Fibroblast of pulmonary artery (primary cell): ENCODE results near the gene LRRC23.

Source experiments
- DNase-seq: peaks from one replicate; pipeline ENCODE4 v3.0.0-alpha.2; 2010; ENCODE audit warnings: low read depth
- H3K4me3 ChIP-seq: replicated peaks from 2 replicates; pipeline ENCODE4 v1.5.1; 2011; ENCODE audit warnings: low read depth, mild to moderate bottlenecking, control low read depth, low read length, moderate library complexity
- CTCF ChIP-seq: IDR thresholded peaks from 2 replicates; pipeline ENCODE4 v1.5.1; 2011; ENCODE audit warnings: mild to moderate bottlenecking, control low read depth, low read length, inconsistent platforms; ENCODE audit errors: missing control alignments

LRRC23 gene

GRCh38 chr12:6938353-6939190, 34.0 kb downstream of the LRRC23 start:
- DNase-seq, result no peak
- TF ChIP-seq CTCF, result no peak
- peak overlapping the region; percentile 52 for H3K4me3 ChIP-seq

GRCh38 chr12:6939191-6939540, 34.5 kb downstream of the LRRC23 start:
- no peak overlapping the region for H3K4me3 ChIP-seq
- no peak for DNase-seq
- TF ChIP-seq CTCF, result no peak

GRCh38 chr12:6941267-6941666, 36.6 kb downstream of the LRRC23 start:
- no peak for DNase-seq
- no peak overlapping the region for H3K4me3 ChIP-seq
- TF ChIP-seq CTCF, result no peak

GRCh38 chr12:6941782-6942181, 37.2 kb downstream of the LRRC23 start:
- TF ChIP-seq CTCF, result no peak
- no peak overlapping the region for H3K4me3 ChIP-seq

GRCh38 chr12:6942331-6942665, 37.7 kb downstream of the LRRC23 start:
- no peak for DNase-seq
- H3K4me3 ChIP-seq, result no peak overlapping the region
- no peak for TF ChIP-seq CTCF

More at GRCh38 chr12:6941782-6942181, 37.2 kb downstream of the LRRC23 start:
- no peak for DNase-seq

- no peak for TF ChIP-seq CTCF
- peak overlapping the region; percentile 79 for H3K4me3 ChIP-seq
- DNase-seq, result peak; percentile 95
Observed at GRCh38 chr12:6943389-6943721, 38.7 kb downstream of the LRRC23 start.

GRCh38 chr12:6943722-6944380, 39.2 kb downstream of the LRRC23 start, which contains the start of the genes C12orf57 and RNU7-1:
Gene C12orf57, plus strand, starts transcription at chr12:6944022. Its CDS starts 100 bp downstream, at chr12:6944122.
Gene RNU7-1, plus strand, starts transcription at chr12:6943816.
- peak within 1 kb of the TSS; percentile 79 for H3K4me3 ChIP-seq
- DNase-seq, result peak; percentile 88
- no peak for TF ChIP-seq CTCF
